SK-N-SH treated with all-trans-retinoic acid at 6 μM for 48 hours (cell line): ENCODE measurements around the gene NCBP2L.

Experiments used
- ATAC-seq: fragments of 200-7000 bp; cut with Tn5 transposase; 3 replicates; pipeline ENCODE4 v1.9.1; 2020; ENCODE audit warnings: mild to moderate bottlenecking, moderate library complexity
- ARNTL ChIP-seq: fragments of 450-650 bp; formaldehyde crosslinking; IDR thresholded peaks from 2 replicates; pipeline ENCODE4 v1.5.0; 2020; ENCODE audit warnings: low read depth, mild to moderate bottlenecking, moderate library complexity, borderline replicate concordance
- BACH2 ChIP-seq: fragments of 250-450 bp; sonication (Bioruptor Pico); IDR thresholded peaks from 2 replicates; pipeline ENCODE4 v1.9.0; 2021; ENCODE audit warnings: mild to moderate bottlenecking, borderline replicate concordance
- CREB5 ChIP-seq: fragments of 250-450 bp; sonication (Bioruptor Pico); IDR thresholded peaks from 2 replicates; pipeline ENCODE4 v1.5.1; 2020; ENCODE audit warnings: low read depth, mild to moderate bottlenecking, moderate library complexity
- CSDC2 ChIP-seq: fragments of 250-450 bp; sonication (Bioruptor Pico); IDR thresholded peaks from 2 replicates; pipeline ENCODE4 v1.5.0; 2020; ENCODE audit warnings: mild to moderate bottlenecking, moderate library complexity
- ESRRG ChIP-seq: fragments of 250-450 bp; sonication (Bioruptor Pico); IDR thresholded peaks from 2 replicates; pipeline ENCODE4 v1.6.1; 2021; ENCODE audit warnings: mild to moderate bottlenecking
- GLIS3 ChIP-seq: fragments of 250-450 bp; sonication (Bioruptor Pico); IDR thresholded peaks from 2 replicates; pipeline ENCODE4 v1.5.0; 2020; ENCODE audit warnings: mild to moderate bottlenecking, moderate library complexity
- ISL1 ChIP-seq: fragments of 250-450 bp; sonication (Bioruptor Pico); IDR thresholded peaks from 2 replicates; pipeline ENCODE4 v2.1.2; 2022; ENCODE audit warnings: mild to moderate bottlenecking, moderate library complexity
- PPARA ChIP-seq: fragments of 250-450 bp; sonication (Bioruptor Pico); IDR thresholded peaks from 2 replicates; pipeline ENCODE4 v1.5.0; 2020; ENCODE audit warnings: mild to moderate bottlenecking, borderline replicate concordance
- RARB ChIP-seq: fragments of 250-450 bp; sonication (Bioruptor Pico); IDR thresholded peaks from 2 replicates; pipeline ENCODE4 v1.8.0; 2021; ENCODE audit warnings: mild to moderate bottlenecking, moderate library complexity
- SNAI2 ChIP-seq: fragments of 250-450 bp; sonication (Bioruptor Pico); IDR thresholded peaks from 2 replicates; pipeline ENCODE4 v1.5.0; 2020; ENCODE audit warnings: mild to moderate bottlenecking, moderate library complexity
- TCF4 ChIP-seq: fragments of 250-450 bp; sonication (Bioruptor Pico); IDR thresholded peaks from 2 replicates; pipeline ENCODE4 v1.8.0; 2021; ENCODE audit warnings: mild to moderate bottlenecking, moderate library complexity, borderline replicate concordance
- TOX ChIP-seq: fragments of 250-450 bp; sonication (Bioruptor Pico); IDR thresholded peaks from 2 replicates; pipeline ENCODE4 v1.8.0; 2021; ENCODE audit warnings: mild to moderate bottlenecking, moderate library complexity, borderline replicate concordance
- ZC3H10 ChIP-seq: fragments of 250-450 bp; sonication (Bioruptor Pico); IDR thresholded peaks from 2 replicates; pipeline ENCODE4 v1.5.1; 2021; ENCODE audit warnings: mild to moderate bottlenecking, moderate library complexity
- ZFP3 ChIP-seq: fragments of 250-450 bp; sonication (Bioruptor Pico); IDR thresholded peaks from 2 replicates; pipeline ENCODE4 v1.5.0; 2020; ENCODE audit warnings: mild to moderate bottlenecking, moderate library complexity
- ZFP30 ChIP-seq: fragments of 450-650 bp; formaldehyde crosslinking; IDR thresholded peaks from 2 replicates; pipeline ENCODE4 v1.5.0; 2022; ENCODE audit warnings: mild to moderate bottlenecking, moderate library complexity
- ZNF70 ChIP-seq: fragments of 450-650 bp; formaldehyde crosslinking; IDR thresholded peaks from 2 replicates; pipeline ENCODE4 v1.5.0; 2020; ENCODE audit warnings: mild to moderate bottlenecking, moderate library complexity
- ZNF8 ChIP-seq: fragments of 450-650 bp; formaldehyde crosslinking; IDR thresholded peaks from 2 replicates; pipeline ENCODE4 v1.5.0; 2020; ENCODE audit warnings: mild to moderate bottlenecking, moderate library complexity
- TF ChIP-seq, protein P1 (sequence below): fragments of 250-450 bp; sonication (Bioruptor Pico); IDR thresholded peaks from 2 replicates; pipeline ENCODE4 v1.8.0; 2020; ENCODE audit warnings: mild to moderate bottlenecking, moderate library complexity, borderline replicate concordance
- TF ChIP-seq, protein P2 (sequence below): fragments of 250-450 bp; sonication (Bioruptor Pico); IDR thresholded peaks from 2 replicates; pipeline ENCODE4 v1.5.1; 2021; ENCODE audit warnings: mild to moderate bottlenecking, moderate library complexity
- TF ChIP-seq, protein P3 (sequence below): fragments of 250-450 bp; sonication (Bioruptor Pico); IDR thresholded peaks from 2 replicates; pipeline ENCODE4 v1.8.0; 2021; ENCODE audit warnings: low read depth, mild to moderate bottlenecking, moderate library complexity, borderline replicate concordance

The NCBP2L gene

GRCh38 chrX:107777536-107777832 lies at the start of gene NCBP2L:
Gene NCBP2L (plus strand): TSS chrX:107777733. CDS start chrX:107794221, 16,488 bp downstream.
- ATAC-seq = no peak

DNA sequence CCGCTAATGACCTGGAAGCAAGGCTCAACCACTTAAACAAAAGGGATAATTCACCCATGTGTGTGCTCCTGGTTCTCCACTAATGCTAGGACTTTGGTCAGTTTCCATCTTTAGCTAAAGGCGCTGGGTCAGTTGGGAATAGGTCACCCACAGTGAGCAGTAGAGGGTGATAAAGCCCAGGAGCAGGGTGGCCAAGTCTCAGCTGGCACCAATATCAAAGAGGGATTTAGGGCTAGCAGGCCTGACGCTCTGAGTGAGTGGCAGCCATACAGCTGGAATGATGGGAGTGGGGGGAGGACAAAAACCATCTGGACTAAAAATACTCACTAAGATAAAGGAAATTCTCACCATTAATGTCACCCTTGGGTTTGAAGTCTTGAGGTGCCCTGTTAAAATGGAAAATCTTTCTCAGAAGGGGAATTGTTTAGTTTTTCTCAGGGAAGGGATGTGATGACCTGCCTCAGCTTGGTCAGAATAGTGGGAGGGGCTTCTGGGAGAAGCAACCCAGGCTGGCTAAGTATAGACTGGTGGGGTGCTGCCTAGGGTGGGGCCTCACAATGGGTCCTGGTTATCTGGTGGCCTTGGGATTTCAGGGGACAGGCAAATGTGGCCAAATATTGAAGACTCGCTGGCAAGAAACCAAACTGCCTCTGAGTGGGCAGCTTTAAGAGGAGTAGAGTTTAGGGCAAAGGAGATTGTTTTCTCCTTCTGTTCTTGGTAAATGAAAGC lies 49.0 kb upstream of the NCBP2L start:
- no peak for ATAC-seq
- TF ChIP-seq, protein P1, sequence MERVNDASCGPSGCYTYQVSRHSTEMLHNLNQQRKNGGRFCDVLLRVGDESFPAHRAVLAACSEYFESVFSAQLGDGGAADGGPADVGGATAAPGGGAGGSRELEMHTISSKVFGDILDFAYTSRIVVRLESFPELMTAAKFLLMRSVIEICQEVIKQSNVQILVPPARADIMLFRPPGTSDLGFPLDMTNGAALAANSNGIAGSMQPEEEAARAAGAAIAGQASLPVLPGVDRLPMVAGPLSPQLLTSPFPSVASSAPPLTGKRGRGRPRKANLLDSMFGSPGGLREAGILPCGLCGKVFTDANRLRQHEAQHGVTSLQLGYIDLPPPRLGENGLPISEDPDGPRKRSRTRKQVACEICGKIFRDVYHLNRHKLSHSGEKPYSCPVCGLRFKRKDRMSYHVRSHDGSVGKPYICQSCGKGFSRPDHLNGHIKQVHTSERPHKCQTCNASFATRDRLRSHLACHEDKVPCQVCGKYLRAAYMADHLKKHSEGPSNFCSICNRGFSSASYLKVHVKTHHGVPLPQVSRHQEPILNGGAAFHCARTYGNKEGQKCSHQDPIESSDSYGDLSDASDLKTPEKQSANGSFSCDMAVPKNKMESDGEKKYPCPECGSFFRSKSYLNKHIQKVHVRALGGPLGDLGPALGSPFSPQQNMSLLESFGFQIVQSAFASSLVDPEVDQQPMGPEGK = no peak
- TF ChIP-seq ISL1 (CRISPR knock-in tag) (no peak), ZNF8 (CRISPR knock-in tag) (no peak), TCF4 (CRISPR knock-in tag) (no peak)

More at GRCh38 chrX:107777536-107777832, at the start of gene NCBP2L:
- TF ChIP-seq, protein P1 = no peak
- TF ChIP-seq ZFP30 (CRISPR knock-in tag) (no peak), ZNF70 (CRISPR knock-in tag) (no peak), BACH2 (CRISPR knock-in tag) (no peak), GLIS3 (CRISPR knock-in tag) (no peak), ISL1 (CRISPR knock-in tag) (no peak), CREB5 (no peak), ZFP3 (CRISPR knock-in tag) (no peak), ZC3H10 (CRISPR knock-in tag) (no peak), ARNTL (no peak)
- TF ChIP-seq, protein P2, sequence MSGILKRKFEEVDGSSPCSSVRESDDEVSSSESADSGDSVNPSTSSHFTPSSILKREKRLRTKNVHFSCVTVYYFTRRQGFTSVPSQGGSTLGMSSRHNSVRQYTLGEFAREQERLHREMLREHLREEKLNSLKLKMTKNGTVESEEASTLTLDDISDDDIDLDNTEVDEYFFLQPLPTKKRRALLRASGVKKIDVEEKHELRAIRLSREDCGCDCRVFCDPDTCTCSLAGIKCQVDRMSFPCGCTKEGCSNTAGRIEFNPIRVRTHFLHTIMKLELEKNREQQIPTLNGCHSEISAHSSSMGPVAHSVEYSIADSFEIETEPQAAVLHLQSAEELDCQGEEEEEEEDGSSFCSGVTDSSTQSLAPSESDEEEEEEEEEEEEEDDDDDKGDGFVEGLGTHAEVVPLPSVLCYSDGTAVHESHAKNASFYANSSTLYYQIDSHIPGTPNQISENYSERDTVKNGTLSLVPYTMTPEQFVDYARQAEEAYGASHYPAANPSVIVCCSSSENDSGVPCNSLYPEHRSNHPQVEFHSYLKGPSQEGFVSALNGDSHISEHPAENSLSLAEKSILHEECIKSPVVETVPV (CRISPR knock-in tag) = no peak
- TF ChIP-seq, protein P3, sequence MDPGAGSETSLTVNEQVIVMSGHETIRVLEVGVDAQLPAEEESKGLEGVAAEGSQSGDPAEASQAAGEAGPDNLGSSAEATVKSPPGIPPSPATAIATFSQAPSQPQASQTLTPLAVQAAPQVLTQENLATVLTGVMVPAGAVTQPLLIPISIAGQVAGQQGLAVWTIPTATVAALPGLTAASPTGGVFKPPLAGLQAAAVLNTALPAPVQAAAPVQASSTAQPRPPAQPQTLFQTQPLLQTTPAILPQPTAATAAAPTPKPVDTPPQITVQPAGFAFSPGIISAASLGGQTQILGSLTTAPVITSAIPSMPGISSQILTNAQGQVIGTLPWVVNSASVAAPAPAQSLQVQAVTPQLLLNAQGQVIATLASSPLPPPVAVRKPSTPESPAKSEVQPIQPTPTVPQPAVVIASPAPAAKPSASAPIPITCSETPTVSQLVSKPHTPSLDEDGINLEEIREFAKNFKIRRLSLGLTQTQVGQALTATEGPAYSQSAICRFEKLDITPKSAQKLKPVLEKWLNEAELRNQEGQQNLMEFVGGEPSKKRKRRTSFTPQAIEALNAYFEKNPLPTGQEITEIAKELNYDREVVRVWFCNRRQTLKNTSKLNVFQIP (CRISPR knock-in tag) = no peak
- TF ChIP-seq, all 23 proteins: peak for 0

- ATAC-seq = no peak
- TF ChIP-seq ZFP30 (CRISPR knock-in tag) (no peak), CREB5 (no peak), ESRRG (CRISPR knock-in tag) (no peak)
Measured at GRCh38 chrX:107729558-107730297, 47.8 kb upstream of the NCBP2L start.

DNA sequence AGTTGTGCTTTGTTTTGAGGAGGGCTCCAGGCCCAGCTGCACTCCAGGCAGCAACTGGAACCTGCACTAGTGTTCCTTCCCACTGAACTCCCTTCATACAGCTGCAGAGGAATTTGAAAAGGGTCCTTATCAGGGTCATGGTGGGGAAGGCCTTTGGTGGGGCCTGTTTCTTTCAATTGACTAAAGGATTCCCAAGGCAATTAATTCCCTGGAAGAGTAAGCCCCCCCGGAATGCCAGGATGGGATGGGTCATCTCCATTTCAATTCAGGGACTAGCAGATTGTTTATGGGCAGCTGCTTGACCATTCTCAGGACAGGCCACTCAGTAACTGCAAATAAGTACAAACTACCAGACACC lies 47.3 kb upstream of the NCBP2L start:
- no peak for ATAC-seq
- TF ChIP-seq, protein P2 (CRISPR knock-in tag) = no peak
- TF ChIP-seq, protein P1 = no peak
- TF ChIP-seq TOX = no peak
- no peak for TF ChIP-seq SNAI2 (CRISPR knock-in tag)
- TF ChIP-seq, protein P3 (CRISPR knock-in tag) = no peak
- no peak for TF ChIP-seq PPARA (CRISPR knock-in tag)
- no peak for TF ChIP-seq ARNTL
- TF ChIP-seq CSDC2 (CRISPR knock-in tag) = no peak
- no peak for TF ChIP-seq RARB
- no peak for TF ChIP-seq ZNF70 (CRISPR knock-in tag)
